OCI-LY7 (cell line): ENCODE data around the gene CRACR2B. TPM values are rescaled to one million over a fixed set of nuclear protein-coding genes. Genes with fewer than 3 reads are reported as not detected.

Source experiments
- BruUV-seq: library from RNA; stranded (reverse); fragments of 400-500 nt; replicated peaks from 2 replicates; lab custom pipeline; 2021; lab: Mats Ljungman, UMichigan
- CTCF ChIA-PET: fragments of 300-600 bp; sonication (Branson Sonifier 250); formaldehyde crosslinking; loops from one replicate; lab custom pipeline; 2022; ENCODE audit warnings: antibody characterized with exemption; ENCODE audit not compliant: unreplicated experiment; lab: Charles Lee
- POLR2A ChIA-PET: fragments of 300-600 bp; sonication (Branson Sonifier 250); formaldehyde crosslinking; loops from one replicate; lab custom pipeline; 2022; ENCODE audit warnings: antibody characterized with exemption; lab: Charles Lee
- DNase-seq: peaks from one replicate; pipeline ENCODE4 v3.0.0-alpha.2; 2015; ENCODE audit warnings: low spot score
- H2AFZ ChIP-seq: fragments of 200-600 bp; sonication (generic), shearing (Covaris generic); 2 replicates; pipeline ENCODE4 v1.6.1; 2014; ENCODE audit warnings: mild to moderate bottlenecking, antibody characterized with exemption, low read length, moderate library complexity
- H3K27ac ChIP-seq: fragments of 200-600 bp; sonication (generic); 2 replicates; pipeline ENCODE4 v1.5.1; 2014; ENCODE audit warnings: mixed run types, low read depth, mild to moderate bottlenecking, moderate library complexity, low read length, inconsistent platforms; ENCODE audit not compliant: poor library complexity, severe bottlenecking
- H3K36me3 ChIP-seq: fragments of 200-600 bp; sonication (generic); 2 replicates; pipeline ENCODE4 v1.6.1; 2014; ENCODE audit warnings: mild to moderate bottlenecking, antibody characterized with exemption, low read length, moderate library complexity, mixed read lengths; ENCODE audit not compliant: insufficient read depth
- H3K4me1 ChIP-seq: fragments of 200-600 bp; sonication (generic); 2 replicates; pipeline ENCODE4 v1.5.1; 2014; ENCODE audit warnings: mild to moderate bottlenecking, low read length; ENCODE audit not compliant: insufficient read depth, poor library complexity, severe bottlenecking
- H3K4me2 ChIP-seq: fragments of 200-600 bp; sonication (generic); 2 replicates; pipeline ENCODE4 v1.6.1; 2014; ENCODE audit warnings: mild to moderate bottlenecking, low read length
- H3K4me3 ChIP-seq: fragments of 200-600 bp; sonication (generic); 2 replicates; pipeline ENCODE4 v1.5.1; 2014; ENCODE audit warnings: mild to moderate bottlenecking, low read depth, low read length; ENCODE audit not compliant: poor library complexity, severe bottlenecking
- H3K79me2 ChIP-seq: fragments of 200-600 bp; sonication (generic); 2 replicates; pipeline ENCODE4 v1.6.1; 2016; ENCODE audit warnings: low read depth, mild to moderate bottlenecking, low read length, moderate library complexity, mixed read lengths; ENCODE audit not compliant: insufficient read depth
- H3K9me2 ChIP-seq: fragments of 200-600 bp; sonication (generic); 2 replicates; pipeline ENCODE4 v1.6.1; 2016; ENCODE audit warnings: mild to moderate bottlenecking, low read length, mixed read lengths; ENCODE audit not compliant: insufficient read depth
- H3K9me3 ChIP-seq: fragments of 200-600 bp; sonication (generic); 2 replicates; pipeline ENCODE4 v1.6.1; 2014; ENCODE audit warnings: mild to moderate bottlenecking, mixed run types, low read length, mixed read lengths
- H4K20me1 ChIP-seq: fragments of 200-600 bp; sonication (generic); 2 replicates; pipeline ENCODE4 v1.6.1; 2014; ENCODE audit warnings: mild to moderate bottlenecking, antibody characterized with exemption, low read length, moderate library complexity, mixed read lengths; ENCODE audit not compliant: insufficient read depth
- CTCF ChIP-seq: fragments of 200-600 bp; sonication (generic); conservative IDR thresholded peaks from 2 replicates; pipeline ENCODE4 v1.5.1; 2014; ENCODE audit warnings: mild to moderate bottlenecking, antibody characterized with exemption, low read length, moderate library complexity, mixed read lengths
- EZH2phosphoT487 ChIP-seq: fragments of 200-600 bp; sonication (generic); IDR thresholded peaks from 2 replicates; pipeline ENCODE4 v1.6.1; 2018; ENCODE audit warnings: low read depth, borderline replicate concordance, mild to moderate bottlenecking, mixed run types, antibody characterized with exemption, low read length, moderate library complexity, mixed read lengths
- intact Hi-C: fragments of 100-400 bp; cut with micrococcal nuclease; formaldehyde crosslinking; loops from one replicate; pipeline ENCODE4 v1.10.0; 2022; ENCODE audit not compliant: unreplicated experiment
- total RNA-seq, 2 experiments: library from RNA; depleted of rRNA in 1 of 2; stranded (reverse); fragments of >200 nt in 1 of 2; shearing (Covaris generic) in 1 of 2; gene quantifications; 2 replicates each; pipeline ENCODE4 v1.2.3, GENCODE V29; 2014 to 2022

Gene CRACR2B
- total RNA-seq, 2 experiments from 2014 or later, result 2.8 to 20.1 TPM

GRCh38 chr11:794766-795633 lies 32.7 kb upstream of the CRACR2B start:
- Histone ChIP-seq H3K27ac (peak overlapping the region; percentile 57), H3K4me3 (peak overlapping the region; percentile 93), H3K36me3 (peaks cover 33% of the 10 kb centered on the region; the same call in 1 of the 2 replicates), H3K79me2 (peaks cover 8% of the 10 kb centered on the region; the same call in 1 of the 2 replicates), H2AFZ (no peak overlapping the region), H3K9me2 (no peaks in the 10 kb centered on the region), H4K20me1 (no peaks in the 10 kb centered on the region), H3K4me2 (peak overlapping the region; percentile 98), H3K4me1 (peaks cover 28% of the 10 kb centered on the region), H3K9me3 (no peaks in the 10 kb centered on the region)
- intact Hi-C loops, result loop anchor here (5.0 kb wide), 2 partner anchors 48 to 228 kb away; partner anchors contain the start of gene TALDO1
- peak; percentile 65 for DNase-seq
- CTCF ChIA-PET, result no interaction called here
- POLR2A ChIA-PET, result interaction anchor here (0.9 to 1.4 kb wide), 3 partner anchors 11 to 68 kb away, joined by 3 to 4 read pairs (median 4); partner anchors contain the start of gene RPLP2
- BruUV-seq, result no TSS peak
- TF ChIP-seq CTCF, result no peak
- no peak for TF ChIP-seq EZH2phosphoT487

GRCh38 chr11:795634-796564 lies 31.8 kb upstream of the CRACR2B start:
- peak; percentile 83 for DNase-seq
- Histone ChIP-seq H3K27ac (peak overlapping the region; percentile 75), H3K9me3 (no peaks in the 10 kb centered on the region), H3K4me1 (peaks cover 21% of the 10 kb centered on the region), H3K4me2 (peak overlapping the region; percentile 98), H2AFZ (no peak overlapping the region), H3K9me2 (no peaks in the 10 kb centered on the region), H4K20me1 (no peaks in the 10 kb centered on the region), H3K4me3 (peak overlapping the region; percentile 93), H3K36me3 (peaks cover 35% of the 10 kb centered on the region; the same call in 1 of the 2 replicates), H3K79me2 (peaks cover 8% of the 10 kb centered on the region; the same call in 1 of the 2 replicates)
- BruUV-seq, result no TSS peak
- POLR2A ChIA-PET, result interaction anchor here (0.5 to 1.8 kb wide), 7 partner anchors 10 to 69 kb away, joined by 3 to 9 read pairs (median 3); partner anchors contain the start of gene RPLP2
- TF ChIP-seq EZH2phosphoT487 (no peak), CTCF (no peak)
- intact Hi-C loops, result loop anchor here (2.0 to 5.0 kb wide), 3 partner anchors 19 to 229 kb away; partner anchors contain the start of genes GATD1 and TALDO1
- CTCF ChIA-PET, result no interaction called here
